Hematopoietic multipotent progenitor cell treated with erythropoietin and hydrocortisone succinate and interleukin-3 and kit ligand, for 17 days (in vitro differentiated cells): Measurements from ENCODE around the gene POTEG.
"Not testable (repeated sequence)": the region's sequence is repeated elsewhere in the genome, so short reads cannot be mapped to it uniquely, and the experiment has no call there.

Experiments
- DNase-seq: peaks from one replicate; pipeline ENCODE4 v3.0.0-alpha.2; 2015; ENCODE audit warnings: low spot score

Gene POTEG

DNA sequence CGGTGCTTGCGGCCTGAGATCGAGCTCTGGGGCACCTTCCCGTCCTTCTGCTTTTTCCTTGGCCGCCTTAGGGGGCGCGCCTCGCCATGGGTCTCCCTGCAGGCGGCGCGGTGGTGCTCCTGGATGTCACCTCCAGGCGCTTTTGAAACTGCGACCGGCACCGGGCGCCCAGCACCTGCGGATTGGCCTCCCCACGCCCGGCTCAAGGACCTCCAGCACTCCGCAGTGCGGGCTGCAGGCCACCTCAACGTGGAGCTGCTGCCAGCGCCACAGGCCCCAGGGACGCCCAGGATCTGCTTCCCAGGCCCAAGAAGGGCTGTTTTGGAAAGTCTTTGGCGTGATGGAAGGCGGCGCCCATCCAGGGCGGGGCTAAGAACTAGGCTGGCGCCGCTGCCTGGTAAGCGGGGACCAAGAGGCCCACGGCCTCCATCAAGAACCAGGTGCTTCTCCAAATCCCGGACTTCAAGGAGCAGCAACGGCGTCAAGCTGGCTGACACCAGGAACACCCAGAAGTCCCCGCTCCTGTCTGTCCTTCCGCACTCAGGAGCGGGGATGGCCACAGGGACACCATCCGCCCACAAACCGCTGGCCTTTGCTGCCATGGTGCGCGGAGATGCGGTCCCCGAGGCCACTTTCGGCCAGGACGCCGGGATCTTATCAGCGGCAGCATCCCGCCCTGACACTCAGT is 61.2 kb downstream of the POTEG start:
- not testable (repeated sequence) for DNase-seq

- DNase-seq: not testable (repeated sequence)
Measured at GRCh38 chr14:19371767-19372166, 62.4 kb downstream of the POTEG start.

- DNase-seq: not testable (repeated sequence)
Measured at GRCh38 chr14:19362803-19363202, 71.3 kb downstream of the POTEG start.

DNA sequence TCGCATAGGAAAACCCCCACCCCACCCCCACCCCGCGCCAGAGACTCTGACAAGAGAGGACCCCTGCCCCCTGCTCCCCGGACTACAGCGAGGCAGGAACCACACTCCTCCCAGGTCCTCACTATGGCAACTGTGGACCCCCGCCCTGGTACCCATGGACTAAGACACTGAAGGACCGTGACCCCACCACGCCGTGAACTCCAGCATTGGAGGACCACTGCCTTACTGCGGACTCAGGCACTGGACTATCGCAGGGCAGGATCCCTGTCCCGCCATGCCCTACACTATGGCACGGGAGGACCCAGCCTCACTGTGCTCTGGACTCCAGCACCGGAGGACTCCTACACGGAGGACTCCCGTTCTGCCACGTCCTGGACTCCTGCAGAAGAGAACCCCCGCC is 71.8 kb downstream of the POTEG start:
- not testable (repeated sequence) for DNase-seq

DNA sequence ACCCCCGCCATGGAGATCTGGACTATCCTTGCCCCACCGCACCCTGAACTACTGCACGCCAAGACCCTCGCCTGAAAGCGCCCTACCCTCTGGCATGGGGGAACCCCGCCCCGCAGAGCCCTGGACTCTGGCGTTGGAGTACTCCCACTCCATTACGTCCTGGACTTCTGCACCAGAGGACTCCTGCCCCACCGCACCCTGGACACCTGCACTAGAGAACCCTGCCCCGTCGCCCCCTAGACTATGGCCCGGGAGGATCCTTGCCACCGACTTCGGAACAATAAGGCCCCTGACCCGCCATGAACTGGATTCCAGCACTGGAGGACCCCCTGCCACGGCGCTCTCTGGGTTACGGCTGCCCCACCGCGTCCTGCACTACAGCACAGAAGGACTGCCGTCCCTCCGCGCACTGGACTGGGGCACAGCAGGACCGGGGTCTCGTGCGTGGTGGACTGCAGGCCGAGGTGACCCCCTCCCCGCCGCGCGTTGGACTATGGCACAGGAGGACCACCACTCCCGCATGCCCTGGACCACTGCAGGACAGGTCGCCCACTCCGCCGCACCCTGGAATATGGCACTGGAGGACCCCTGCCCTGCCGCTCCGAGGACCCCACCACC is 72.4 kb downstream of the POTEG start:
- not testable (repeated sequence) for DNase-seq

- DNase-seq: not testable (repeated sequence)
Measured at GRCh38 chr14:19360937-19361635, 73.1 kb downstream of the POTEG start.
